Fibroblast of mammary gland (primary cell): ENCODE measurements around the gene EMP2.

Experiments used
- DNase-seq: peaks from one replicate; pipeline ENCODE4 v3.0.0-alpha.2; 2010; ENCODE audit warnings: low read depth
- H3K4me3 ChIP-seq: 2 replicates; pipeline ENCODE4 v1.5.1; 2011; ENCODE audit warnings: low read depth, mild to moderate bottlenecking, low read length, moderate library complexity; ENCODE audit not compliant: control insufficient read depth
- CTCF ChIP-seq: conservative IDR thresholded peaks from 2 replicates; pipeline ENCODE4 v1.5.1; 2011; ENCODE audit warnings: low read depth, low read length, inconsistent platforms; ENCODE audit not compliant: control insufficient read depth, insufficient read depth

EMP2 gene

GRCh38 chr16:10554569-10554968 is 25.8 kb downstream of the EMP2 start:
- TF ChIP-seq CTCF: no peak
- DNase-seq: no peak
- no peak overlapping the region for H3K4me3 ChIP-seq

- no peak for TF ChIP-seq CTCF
- no peak for DNase-seq
- H3K4me3 ChIP-seq: no peak overlapping the region
These were observed 27.4 kb downstream of the EMP2 start for GRCh38 chr16:10552998-10553491.

- DNase-seq: no peak
- no peak overlapping the region for H3K4me3 ChIP-seq
- TF ChIP-seq CTCF: no peak
These were observed 28.1 kb downstream of the EMP2 start for GRCh38 chr16:10552281-10552680.

GRCh38 chr16:10551881-10552280 is 28.5 kb downstream of the EMP2 start:
- no peak for DNase-seq
- TF ChIP-seq CTCF: no peak
- H3K4me3 ChIP-seq: no peak overlapping the region

GRCh38 chr16:10548404-10548803 is 32.0 kb downstream of the EMP2 start:
- no peak overlapping the region for H3K4me3 ChIP-seq

GRCh38 chr16:10547708-10548107 is 32.7 kb downstream of the EMP2 start:
- no peak for TF ChIP-seq CTCF
- H3K4me3 ChIP-seq: no peak overlapping the region
- no peak for DNase-seq

More at GRCh38 chr16:10548404-10548803, 32.0 kb downstream of the EMP2 start:
- DNase-seq: no peak
- TF ChIP-seq CTCF: no peak
